ENCODE results near the gene TRPC3.

DNA sequence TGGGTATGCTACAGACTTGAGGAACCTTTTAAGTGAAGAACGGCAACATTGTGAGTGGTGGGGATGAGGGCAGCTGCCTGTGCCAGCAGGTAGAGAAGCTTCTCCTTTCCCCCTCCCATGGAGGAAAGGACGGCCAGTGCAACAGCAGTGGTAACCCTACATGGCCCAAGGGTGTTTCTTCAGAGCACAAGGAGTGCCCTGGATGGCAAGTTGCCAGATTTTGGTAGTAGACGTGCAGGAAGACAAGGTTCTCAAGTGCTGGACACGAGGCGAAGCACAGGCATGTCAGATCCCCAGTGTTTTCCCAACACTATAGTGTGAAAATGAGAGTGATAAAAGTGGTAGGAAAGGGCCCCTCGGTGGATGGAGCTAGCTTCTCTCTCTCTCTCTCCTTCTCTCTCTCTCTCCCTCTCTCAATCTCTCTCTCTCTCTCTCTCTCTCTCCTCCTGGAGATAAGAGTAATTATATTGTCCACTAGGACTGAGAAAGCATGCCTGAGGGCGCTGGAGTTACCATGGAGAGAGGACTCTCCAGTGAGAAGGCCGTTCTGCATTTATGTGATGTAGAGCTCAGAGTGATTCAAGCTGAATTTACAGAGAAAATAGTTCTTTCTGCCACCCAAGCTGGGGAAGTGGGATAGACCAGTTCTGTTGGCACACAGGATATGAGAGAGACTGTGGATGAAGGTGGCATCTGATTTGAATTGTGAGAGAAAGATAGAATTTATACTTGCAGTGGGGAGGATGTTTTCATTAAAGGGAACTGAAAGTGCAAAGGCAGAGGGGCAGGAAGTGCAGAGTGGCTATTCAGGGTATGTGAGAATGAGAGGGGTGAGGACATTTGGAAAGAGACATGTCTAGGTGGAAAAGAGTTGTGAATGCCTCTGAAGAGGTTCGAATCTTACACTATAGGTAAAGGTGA, 25.7 kb upstream of the TRPC3 start:
- TF ChIP-seq POLR2A (IDR thresholded peaks at IDR 0.05): no peak
- TF ChIP-seq, protein P1, sequence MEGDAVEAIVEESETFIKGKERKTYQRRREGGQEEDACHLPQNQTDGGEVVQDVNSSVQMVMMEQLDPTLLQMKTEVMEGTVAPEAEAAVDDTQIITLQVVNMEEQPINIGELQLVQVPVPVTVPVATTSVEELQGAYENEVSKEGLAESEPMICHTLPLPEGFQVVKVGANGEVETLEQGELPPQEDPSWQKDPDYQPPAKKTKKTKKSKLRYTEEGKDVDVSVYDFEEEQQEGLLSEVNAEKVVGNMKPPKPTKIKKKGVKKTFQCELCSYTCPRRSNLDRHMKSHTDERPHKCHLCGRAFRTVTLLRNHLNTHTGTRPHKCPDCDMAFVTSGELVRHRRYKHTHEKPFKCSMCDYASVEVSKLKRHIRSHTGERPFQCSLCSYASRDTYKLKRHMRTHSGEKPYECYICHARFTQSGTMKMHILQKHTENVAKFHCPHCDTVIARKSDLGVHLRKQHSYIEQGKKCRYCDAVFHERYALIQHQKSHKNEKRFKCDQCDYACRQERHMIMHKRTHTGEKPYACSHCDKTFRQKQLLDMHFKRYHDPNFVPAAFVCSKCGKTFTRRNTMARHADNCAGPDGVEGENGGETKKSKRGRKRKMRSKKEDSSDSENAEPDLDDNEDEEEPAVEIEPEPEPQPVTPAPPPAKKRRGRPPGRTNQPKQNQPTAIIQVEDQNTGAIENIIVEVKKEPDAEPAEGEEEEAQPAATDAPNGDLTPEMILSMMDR (IDR thresholded peaks at IDR 0.05): no peak

Measured in uterus (tissue), 2 donors.